Hindlimb muscle (tissue), 1 donor: ENCODE data around the gene PRRC1. TPM values are rescaled to one million over a fixed set of nuclear protein-coding genes. Genes with fewer than 3 reads are reported as not detected.

Experiments used
- DNase-seq: peaks from one replicate; pipeline ENCODE4 v3.0.0-alpha.2; 2013
- polyA plus RNA-seq: library from polyadenylated mRNA; unstranded; fragments of 120-200 nt; gene quantifications from one replicate; pipeline ENCODE4 v1.2.1, GENCODE V29; 2013; ENCODE audit not compliant: insufficient read length

The PRRC1 gene
- polyA plus RNA-seq, 1 donor = 51.0 TPM

DNA sequence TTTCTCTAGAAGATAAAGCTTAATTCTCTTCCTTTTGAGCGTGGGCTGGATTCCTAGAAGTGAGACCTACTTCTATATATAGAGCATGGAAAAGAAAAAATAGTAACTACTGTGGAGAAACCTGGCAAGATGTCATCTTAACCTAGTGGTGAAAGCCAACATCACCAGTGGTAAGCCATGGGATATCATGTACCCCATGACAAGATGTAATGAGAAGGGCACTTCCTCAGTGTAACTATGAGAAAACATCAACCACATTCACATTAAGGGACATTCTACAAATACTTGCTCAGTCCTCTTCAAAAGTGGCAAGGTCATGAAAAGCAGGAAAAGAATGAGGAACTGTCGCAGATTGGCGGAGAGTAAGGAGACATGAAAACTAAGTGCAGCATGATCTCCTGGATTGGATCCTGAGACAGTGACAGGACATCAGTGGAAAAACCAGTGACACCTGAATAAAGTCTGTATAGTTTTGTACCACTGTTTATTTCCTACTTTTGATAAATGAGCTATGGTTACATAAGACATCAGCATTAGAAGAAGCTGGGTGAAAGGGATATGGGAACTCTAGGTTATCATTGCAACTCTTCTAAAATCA lies 65.4 kb downstream of the PRRC1 start:
- no peak for DNase-seq

DNA sequence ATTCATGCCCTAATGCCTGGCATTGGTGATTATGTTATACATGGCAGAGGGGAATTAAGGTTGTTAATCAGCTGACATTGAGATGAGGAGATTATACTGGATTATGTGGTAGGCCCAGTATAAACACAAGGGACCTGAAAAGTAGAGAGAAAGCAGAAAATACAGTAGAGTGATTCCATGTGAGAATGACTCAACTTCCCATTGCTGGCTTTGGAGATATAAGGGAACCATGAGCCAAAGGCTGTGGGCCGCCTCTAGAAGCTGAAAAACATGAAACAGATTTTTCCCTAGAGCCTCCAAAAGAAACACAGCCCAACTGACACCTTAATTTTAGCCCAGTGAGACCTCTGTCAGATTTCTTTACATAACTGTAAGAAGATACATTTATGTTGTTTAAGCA lies 66.4 kb downstream of the PRRC1 start:
- DNase-seq = no peak

DNA sequence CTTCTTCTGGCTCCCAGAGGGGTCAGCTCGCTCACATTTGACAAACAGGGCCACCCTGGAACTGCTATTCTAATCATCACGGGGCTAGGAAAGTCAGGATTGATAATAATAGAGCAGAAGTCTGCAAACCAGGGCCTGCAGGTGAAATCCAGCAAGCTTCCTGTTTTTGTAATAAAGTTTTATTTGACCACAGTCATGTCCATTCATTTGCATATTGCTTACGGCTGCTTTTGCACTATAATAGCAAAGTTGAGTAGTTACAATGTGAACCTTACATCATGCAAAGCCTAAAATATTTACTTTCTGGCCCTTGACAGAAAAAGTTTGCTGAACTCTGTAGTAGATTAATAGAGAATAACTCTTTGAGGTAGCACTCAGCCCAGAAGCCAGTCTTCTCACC lies 68.2 kb downstream of the PRRC1 start:
- DNase-seq = no peak

DNA sequence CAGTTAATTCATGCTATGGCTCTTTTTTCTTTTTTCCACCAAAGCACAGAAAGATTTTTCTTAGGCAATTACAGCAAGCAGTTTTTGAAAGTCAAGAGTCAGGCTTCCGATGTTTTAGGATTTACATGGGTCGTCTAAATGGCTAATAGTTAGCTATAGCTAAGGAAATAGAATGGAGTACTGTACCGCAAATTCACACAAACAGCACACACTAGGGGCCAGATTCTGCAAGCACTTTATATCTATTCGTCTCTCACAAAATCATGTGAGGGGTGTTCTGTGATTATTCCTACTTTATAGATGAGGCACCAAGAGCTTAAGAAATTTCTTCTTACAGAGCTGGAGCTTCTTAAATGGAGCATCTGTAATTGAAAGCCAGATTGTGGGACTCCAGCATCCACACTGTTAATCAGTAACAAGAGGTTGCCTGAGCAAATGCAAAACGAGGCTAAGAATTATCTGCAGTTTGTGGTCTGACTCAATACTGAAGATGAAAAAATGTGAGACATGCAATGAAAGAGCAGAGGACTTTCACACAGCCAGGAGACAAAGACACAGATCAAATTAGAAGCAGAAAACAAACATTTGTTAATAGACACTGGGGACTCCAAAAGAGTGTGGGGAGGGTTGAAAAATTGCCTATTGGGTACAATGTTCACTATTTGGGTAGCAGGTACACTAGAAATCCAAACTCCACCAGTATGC lies 68.8 kb downstream of the PRRC1 start:
- no peak for DNase-seq

DNA sequence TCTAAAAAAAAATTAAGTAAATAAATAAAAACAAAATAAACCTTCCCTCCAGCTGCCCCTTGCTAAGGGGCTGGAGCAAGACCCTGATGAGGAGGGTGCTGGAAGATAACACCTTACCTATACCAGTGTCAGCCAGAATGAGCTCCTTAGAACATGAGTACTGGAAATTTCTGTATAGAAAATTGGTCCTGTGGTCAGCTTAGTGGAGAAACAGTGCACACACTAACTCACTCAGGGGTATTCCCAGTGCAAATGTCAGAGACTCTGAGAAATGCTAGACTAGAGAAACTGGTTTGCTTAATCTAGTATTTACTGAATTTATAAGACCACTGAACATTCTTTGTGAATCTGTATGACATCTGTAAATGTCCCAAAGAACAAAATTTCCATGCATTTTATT lies 69.4 kb downstream of the PRRC1 start:
- no peak for DNase-seq

DNA sequence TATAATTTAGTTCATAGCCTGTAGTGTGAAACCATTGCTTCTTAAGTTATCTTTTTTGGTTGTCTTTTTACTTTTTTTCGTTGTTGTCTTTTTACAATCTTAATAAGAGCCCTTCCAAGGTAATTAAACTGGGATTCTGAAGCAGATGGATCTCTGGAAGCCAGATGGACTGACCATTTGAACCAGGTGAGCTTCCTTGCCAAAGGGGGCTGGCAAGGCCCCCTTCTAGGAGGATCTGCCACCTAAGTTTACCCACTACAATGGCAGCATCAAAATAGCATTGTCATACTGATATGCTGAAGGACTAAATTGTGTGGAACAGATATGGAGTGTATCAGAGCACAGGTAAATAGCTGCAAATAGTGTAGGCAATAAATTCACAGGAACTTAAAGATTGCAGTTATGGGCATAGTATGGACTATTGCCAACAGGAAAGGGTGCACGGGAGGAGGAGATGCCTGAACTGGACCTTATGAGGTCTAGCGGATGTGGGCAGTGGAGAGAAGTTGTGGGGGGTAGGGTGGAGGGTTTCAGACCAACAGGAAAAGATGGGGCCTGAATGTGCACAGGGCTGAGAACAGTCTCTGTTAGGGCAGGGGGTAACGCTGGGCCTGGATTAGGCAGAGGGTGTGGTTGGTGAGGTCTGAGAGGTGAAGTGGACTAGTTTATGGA lies 69.9 kb downstream of the PRRC1 start:
- DNase-seq = no peak

DNA sequence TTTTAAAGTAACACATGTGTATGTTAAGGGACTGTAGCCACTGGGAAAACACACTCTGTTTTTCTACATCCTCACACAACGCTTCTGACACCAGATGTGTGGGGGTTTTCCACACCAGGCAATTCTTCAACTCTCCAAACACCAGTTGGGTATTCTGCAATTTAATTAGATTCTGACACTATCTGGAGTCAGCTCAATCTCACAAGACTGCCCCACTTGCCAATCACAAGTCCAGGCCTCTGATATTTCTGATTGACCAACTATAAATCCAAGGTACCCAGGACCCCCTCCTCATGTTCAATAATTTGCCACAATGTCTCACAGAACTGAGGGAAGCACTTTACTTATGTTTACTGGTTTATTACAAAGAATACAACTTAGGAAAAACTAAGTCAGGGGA lies 70.9 kb downstream of the PRRC1 start:
- DNase-seq = no peak

- no peak for DNase-seq
Observed at GRCh38 chr5:127589309-127590030, 72.0 kb downstream of the PRRC1 start.

DNA sequence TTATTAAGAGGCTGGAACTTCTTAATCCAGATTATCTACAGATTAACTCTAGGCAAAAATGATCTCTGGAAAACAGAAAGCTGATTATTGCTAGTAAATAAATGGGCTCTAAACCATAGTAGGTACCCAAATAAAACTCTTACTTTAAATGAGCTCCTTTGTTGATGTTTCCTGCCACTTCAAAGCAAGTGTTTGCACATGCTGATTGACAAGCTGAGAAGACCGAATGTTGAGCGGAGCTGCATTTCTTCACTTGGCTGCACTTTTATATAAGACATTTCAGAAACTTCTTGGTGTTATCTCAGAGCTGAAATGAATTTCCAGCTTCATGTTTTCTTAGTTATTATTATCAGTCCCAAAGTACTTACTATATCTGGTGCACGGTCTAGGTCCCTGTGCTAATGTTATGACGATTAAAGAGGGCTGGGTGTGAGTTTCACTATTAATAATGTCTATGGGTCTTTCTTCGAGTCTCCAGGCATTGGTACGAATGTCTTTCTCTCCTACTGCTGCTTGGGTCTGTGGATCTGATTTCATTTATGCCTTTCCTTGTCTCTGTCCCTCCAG lies 72.8 kb downstream of the PRRC1 start:
- DNase-seq = no peak

GRCh38 chr5:127595484-127596368 lies 78.3 kb downstream of the PRRC1 start:
- DNase-seq = no peak

- DNase-seq = no peak
Observed at GRCh38 chr5:127596501-127596900, 79.1 kb downstream of the PRRC1 start.

DNA sequence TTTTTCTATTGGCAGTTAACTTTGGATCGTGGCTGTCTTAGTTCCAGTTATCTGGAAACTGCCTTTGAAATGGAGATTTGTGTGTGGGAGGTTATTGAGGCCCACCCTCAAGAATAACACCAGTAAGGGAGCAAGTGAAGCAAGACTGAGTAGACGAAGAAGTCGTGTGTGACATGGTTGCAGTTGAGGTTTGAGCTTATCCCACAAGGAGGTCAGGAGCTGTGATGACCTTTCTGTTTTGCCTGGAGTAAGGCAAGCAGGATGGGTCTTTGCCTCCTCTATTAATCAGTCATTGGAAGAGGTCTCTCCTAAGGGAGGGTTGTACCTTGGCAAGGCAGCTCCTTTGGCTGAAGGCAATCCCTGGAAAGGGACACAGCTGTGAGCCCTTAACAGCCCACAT lies 81.9 kb downstream of the PRRC1 start:
- DNase-seq = no peak

- DNase-seq = no peak
Observed at GRCh38 chr5:127599847-127600246, 82.4 kb downstream of the PRRC1 start.

- DNase-seq = no peak
Observed at GRCh38 chr5:127601111-127601510, 83.7 kb downstream of the PRRC1 start.

DNA sequence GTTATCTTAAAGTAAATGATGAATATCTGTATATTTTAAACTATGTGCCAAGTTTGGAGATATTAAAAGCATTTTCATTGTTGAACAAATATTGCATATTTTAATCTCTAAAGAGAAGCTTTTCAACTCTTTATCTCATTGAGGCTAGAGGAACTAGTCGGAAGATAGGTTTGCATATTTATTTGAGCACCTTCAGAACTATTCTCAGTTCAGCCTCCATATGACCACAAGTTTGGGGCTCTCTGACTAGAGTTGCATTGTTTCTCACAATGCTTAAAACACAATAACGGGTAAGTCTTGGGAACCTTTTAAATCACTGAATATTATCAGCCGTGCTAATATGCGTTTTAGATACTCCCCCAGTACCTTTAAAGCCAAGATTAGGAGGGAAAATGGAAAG lies 84.2 kb downstream of the PRRC1 start:
- no peak for DNase-seq

- DNase-seq = no peak
Observed at GRCh38 chr5:127602481-127602880, 85.0 kb downstream of the PRRC1 start.

DNA sequence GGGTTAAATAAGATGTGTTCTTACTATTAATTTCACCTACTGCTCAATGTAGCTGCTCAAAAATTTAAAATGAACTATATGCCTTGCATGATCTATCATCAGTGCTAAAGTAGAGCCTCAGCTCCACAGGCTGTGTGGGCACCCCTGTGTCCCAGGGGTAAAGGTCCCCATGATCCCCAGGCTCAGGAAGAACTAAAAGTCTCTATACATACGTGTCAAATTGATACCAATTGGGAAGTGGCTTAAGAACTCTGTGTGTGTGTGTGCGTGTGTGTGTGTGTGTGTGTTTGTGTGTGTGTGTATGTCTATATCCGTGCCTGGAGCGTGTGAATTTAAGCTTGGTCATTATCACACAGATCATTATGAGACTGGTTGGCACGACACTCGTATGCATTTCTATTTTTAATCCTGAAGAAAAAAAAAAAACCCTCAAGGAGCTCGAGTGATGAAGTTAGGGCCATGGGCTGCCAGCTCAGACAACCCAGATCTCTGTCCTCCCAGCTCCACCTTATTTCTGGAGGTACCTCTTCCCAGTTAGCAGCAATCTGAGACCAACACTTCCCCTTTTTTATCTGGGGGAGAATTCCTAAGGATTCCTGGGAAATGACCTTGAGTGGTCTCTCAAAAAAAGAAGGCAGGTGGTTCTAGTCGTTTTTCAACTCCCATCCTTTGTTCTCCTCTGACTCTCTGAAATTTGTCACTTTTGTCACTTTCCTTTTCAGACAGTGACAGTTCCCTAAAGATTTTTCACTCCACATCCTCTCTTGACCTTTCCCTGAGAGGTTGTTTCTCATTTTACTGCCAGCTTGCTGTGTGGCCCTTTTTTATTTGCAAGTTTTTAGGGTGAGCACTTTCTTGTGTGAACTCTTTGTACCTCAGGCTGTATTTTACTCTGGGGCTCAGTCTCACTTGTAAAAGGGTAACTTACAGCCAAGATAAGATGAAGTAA lies 85.7 kb downstream of the PRRC1 start:
- no peak for DNase-seq
